HG03520 (cell line): Measurements from ENCODE around the gene CERS1.

ENCODE experiments used
- ATAC-seq: cut with Tn5 transposase; IDR thresholded peaks from one replicate; pipeline ENCODE4 v1.9.1; 2021; ENCODE audit warnings: mild to moderate bottlenecking, moderate library complexity; ENCODE audit not compliant: unreplicated experiment

CERS1 gene

GRCh38 chr19:18876865-18877264 is 19.1 kb downstream of the CERS1 start:
- no peak for ATAC-seq

DNA sequence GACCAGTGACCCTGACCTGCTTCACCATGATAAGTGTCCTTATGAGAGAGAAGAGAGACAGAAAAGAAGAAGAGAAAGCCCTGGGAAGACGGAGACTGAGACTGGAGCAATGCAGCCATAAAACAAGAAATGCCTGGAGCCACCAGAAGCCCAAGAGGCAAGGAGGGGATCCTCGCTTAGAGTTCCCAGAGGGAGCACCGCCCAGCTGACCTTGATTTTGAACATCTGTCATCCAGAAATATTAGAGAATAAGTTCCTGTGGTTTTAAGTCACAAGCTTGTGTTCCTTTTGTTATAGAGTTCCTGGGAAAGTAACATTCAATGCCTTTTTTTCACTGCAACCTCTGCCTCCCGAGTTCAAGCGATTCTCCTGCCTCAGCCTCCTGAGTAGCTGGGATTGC is 20.2 kb downstream of the CERS1 start:
- ATAC-seq, result no peak

DNA sequence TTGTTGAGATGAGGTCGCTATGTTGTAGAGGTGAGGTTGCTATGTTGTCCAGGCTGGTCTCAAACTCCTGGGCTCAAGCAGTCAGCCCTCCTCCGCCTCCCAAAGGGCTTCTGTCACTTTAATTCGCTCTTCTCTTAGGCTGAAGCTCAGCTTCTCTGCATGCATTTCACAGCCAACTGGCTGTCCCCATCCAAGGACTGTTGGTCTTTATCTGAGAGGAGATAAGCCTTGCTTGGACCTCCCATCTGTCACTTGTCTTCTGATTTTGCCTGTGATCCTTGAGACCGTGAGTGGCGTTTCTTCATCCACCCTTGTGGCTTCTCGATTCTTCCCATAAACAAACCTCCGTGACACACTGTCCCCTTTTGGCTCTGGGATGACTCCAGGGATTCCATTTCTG is 24.4 kb downstream of the CERS1 start:
- ATAC-seq, result no peak

GRCh38 chr19:18870531-18871172 is 25.3 kb downstream of the CERS1 start:
- ATAC-seq, result no peak

DNA sequence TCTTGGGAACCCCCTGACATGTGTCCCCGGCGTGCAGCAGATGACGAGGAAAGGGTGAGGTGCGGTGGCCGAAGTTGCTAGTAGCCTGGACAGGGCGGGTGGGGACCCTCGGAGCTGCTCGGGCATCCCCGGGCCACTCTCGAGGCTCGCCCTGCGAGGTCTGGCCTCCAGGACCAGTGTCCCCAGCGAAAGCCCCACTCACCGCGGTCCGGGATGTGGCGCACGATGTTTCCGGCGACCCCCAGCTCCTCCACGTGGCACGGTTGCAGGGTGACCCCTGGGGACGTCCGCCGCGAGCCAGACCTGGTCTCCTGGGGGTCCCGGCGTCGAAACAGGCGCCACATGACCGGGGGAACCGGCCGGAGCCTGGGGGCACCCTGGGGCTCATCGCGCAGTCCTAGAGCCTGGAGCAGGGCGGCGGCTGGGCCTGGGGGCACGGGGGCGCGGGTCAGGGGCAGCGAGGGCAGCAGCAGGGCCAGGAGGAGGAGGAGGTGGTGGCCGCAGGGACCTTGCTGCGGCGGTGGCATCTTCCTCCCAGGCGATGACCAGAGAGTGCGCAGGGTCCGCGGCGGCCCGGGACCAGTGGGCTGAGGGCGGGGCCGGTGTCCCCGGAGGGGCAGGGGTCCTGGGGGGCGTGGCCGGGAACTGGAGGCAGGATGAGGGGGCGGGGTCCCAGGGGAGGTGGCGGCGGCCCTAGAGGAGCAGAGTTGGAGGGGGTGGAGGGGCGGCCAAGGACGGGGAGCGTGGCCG is 26.0 kb downstream of the CERS1 start:
- ATAC-seq, result no peak

- ATAC-seq, result no peak
These were observed 26.8 kb downstream of the CERS1 start for GRCh38 chr19:18869023-18869618.

- ATAC-seq, result no peak
These were observed 27.5 kb downstream of the CERS1 start for GRCh38 chr19:18868380-18869022.

- no peak for ATAC-seq
These were observed 28.2 kb downstream of the CERS1 start for GRCh38 chr19:18867751-18868150.

DNA sequence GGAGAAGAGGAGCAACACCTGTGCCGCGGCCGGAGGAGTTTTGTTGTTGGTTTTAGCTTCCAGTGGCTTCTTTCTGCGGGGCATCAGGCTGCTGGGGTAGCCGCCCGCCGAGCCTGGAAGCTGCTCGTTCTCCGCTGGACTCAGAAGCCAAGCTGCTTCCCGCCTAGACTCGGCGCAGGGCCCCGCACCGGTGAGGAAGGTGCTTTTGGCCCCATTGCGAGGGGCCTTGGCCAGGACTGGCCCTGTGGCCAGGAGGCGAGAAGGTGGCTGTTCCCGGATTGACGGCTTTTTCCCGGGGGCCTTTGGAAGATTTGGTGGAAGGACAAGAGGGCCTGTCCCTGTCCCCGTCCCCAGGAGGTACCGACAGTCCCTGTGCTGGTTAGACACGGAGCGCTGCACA is 28.8 kb downstream of the CERS1 start:
- ATAC-seq, result no peak

GRCh38 chr19:18866800-18867123 is 29.2 kb downstream of the CERS1 start:
- no peak for ATAC-seq

- no peak for ATAC-seq
These were observed 29.8 kb downstream of the CERS1 start for GRCh38 chr19:18865973-18866799.

DNA sequence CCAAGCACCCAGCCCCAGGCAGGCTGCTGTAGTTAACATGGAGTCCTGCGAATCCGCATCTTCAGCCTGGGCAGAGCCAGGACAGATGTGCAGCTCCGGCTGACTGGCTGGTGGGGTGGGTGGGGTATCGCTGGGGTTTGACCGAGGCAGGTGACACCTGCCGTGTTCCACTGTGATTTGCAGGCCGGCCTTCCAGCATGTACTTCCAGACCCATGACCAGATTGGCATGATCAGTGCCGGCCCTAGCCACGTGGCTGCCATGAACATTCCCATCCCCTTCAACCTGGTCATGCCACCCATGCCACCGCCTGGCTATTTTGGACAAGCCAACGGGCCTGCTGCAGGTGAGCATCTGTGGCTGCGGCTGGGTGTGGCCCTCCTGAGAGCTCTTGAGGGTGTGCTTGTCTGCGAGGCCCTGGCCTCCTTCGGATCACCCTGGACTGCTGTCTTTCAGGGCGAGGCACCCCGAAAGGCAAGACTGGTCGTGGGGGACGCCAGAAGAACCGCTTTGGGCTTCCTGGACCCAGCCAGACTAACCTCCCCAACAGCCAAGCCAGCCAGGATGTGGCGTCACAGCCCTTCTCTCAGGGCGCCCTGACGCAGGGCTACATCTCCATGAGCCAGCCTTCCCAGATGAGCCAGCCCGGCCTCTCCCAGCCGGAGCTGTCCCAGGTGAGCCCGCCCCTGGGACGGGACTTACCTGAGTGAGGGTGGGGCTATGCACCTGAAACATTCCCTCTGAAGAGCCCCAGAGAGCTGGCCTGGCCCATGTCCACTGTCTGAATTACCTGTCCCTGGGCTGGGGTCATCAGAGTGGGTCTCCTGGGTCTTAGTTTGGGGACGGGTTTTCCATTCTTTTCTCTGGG is 30.6 kb downstream of the CERS1 start:
- ATAC-seq, result no peak

GRCh38 chr19:18863843-18864362 is 32.1 kb downstream of the CERS1 start:
- no peak for ATAC-seq

GRCh38 chr19:18862976-18863842 is 32.7 kb downstream of the CERS1 start:
- no peak for ATAC-seq

DNA sequence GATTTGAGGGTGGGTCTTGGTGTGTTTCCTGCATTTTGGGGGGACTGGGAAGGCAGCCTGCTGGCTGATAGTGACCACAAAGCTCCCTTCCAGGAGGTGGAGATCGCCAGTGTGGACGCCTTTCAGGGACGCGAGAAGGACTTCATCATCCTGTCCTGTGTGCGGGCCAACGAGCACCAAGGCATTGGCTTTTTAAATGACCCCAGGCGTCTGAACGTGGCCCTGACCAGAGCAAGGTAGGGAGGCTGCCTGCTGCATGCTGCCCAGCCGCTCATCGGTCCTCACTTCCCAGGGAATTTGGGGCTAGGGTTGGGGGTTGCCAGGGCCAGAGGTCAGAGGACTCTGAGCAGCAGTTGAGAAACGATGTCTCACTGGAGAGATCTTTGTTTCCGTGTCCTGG is 34.0 kb downstream of the CERS1 start:
- no peak for ATAC-seq

- no peak for ATAC-seq
These were observed 34.7 kb downstream of the CERS1 start for GRCh38 chr19:18861235-18861634.

- no peak for ATAC-seq
These were observed 35.2 kb downstream of the CERS1 start for GRCh38 chr19:18860725-18861124.

DNA sequence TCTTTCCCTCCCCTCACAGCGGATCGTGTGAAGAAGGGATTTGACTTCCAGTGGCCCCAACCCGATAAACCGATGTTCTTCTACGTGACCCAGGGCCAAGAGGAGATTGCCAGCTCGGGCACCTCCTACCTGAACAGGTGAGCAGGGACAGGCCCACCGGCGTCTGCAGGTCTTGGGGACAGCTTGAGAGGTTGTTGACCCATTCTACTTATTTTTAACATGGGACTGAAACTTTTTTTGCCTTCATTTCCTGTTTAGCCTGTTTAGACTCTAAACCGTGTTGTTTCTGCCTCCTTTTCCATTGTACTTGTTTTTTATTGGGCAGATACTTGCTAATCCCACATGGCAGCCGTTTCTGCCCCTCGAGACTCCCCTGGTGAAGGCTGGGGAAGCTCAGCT is 35.7 kb downstream of the CERS1 start:
- no peak for ATAC-seq
